Esophagus squamous epithelium (tissue), 5 donors: ENCODE measurements around the gene GPX7. TPM values are rescaled to one million over a fixed set of nuclear protein-coding genes. Genes with fewer than 3 reads are reported as not detected.

Source experiments
- DNase-seq: peaks from one replicate; lab custom pipeline; 2025; lab: John Stamatoyannopoulos, UW
- H3K27ac ChIP-seq, 4 donors: fragments of 200-600 bp; sonication (generic); one replicate each; pipeline ENCODE4 v1.5.1; 2016 to 2019; ENCODE audit warnings: mild to moderate bottlenecking in 1 of 4
- H3K27me3 ChIP-seq, 4 donors: fragments of 200-600 bp; sonication (generic); 1 replicate in 3 of 4; 2 replicates in 1 of 4; pipeline versions ENCODE4 v1.5.1 to v1.6.0; 2017 to 2021; ENCODE audit warnings: antibody characterized with exemption in 1 of 4
- H3K36me3 ChIP-seq, 3 donors: fragments of 200-600 bp; sonication (generic); one replicate each; pipeline ENCODE4 v1.5.1; 2016 to 2019
- H3K4me1 ChIP-seq, 3 donors: fragments of 200-600 bp; sonication (generic); one replicate each; pipeline ENCODE4 v1.5.1; 2017 to 2019
- H3K4me3 ChIP-seq, 4 donors: fragments of 200-600 bp; sonication (generic); 1 replicate in 3 of 4; 2 replicates in 1 of 4; pipeline ENCODE4 v1.5.1; 2016 to 2019; ENCODE audit warnings: mild to moderate bottlenecking in 2 of 4, moderate library complexity in 1 of 4
- H3K9me3 ChIP-seq, 3 donors: fragments of 200-600 bp; sonication (generic); one replicate each; pipeline ENCODE4 v1.5.1; 2016 to 2019
- POLR2A ChIP-seq, 4 donors: fragments of 450-650 bp; IDR thresholded peaks; one replicate each; pipeline ENCODE4 v1.6.1; 2017; ENCODE audit warnings: antibody characterized with exemption in 4 of 4, mild to moderate bottlenecking in 4 of 4, moderate library complexity in 3 of 4
- WGBS, 2 donors: methylation state at CpG; one replicate each; pipeline ENCODE4 v1.1.5; 2018; 5-methylcytosine and 5-hydroxymethylcytosine counted together
- intact Hi-C: fragments of 100-400 bp; cut with DNase I; formaldehyde crosslinking; loops from one replicate; pipeline ENCODE4 v1.15.0; 2022
- total RNA-seq, 4 donors: library from RNA; depleted of rRNA; stranded (reverse); fragments of >200 nt; gene quantifications; one replicate each; pipeline ENCODE4 v1.1.0, GENCODE V29; 2016
- TF ChIP-seq, protein P1 (sequence below), 6 experiments: fragments of 450-650 bp in 4 of 6; fragments of 200-600 bp in 2 of 6; sonication (generic) in 2 of 6; IDR thresholded peaks; one replicate each; pipeline ENCODE4 v1.5.1; 2016 to 2019; ENCODE audit warnings: antibody characterized with exemption in 6 of 6, mild to moderate bottlenecking in 4 of 6, moderate library complexity in 4 of 6
- donor health status: DM: yes; HTN: yes; CAD: no.

The GPX7 gene
- total RNA-seq, 4 donors from 2014 or later: 1.6 to 9.9 (median 2.7) TPM

DNA sequence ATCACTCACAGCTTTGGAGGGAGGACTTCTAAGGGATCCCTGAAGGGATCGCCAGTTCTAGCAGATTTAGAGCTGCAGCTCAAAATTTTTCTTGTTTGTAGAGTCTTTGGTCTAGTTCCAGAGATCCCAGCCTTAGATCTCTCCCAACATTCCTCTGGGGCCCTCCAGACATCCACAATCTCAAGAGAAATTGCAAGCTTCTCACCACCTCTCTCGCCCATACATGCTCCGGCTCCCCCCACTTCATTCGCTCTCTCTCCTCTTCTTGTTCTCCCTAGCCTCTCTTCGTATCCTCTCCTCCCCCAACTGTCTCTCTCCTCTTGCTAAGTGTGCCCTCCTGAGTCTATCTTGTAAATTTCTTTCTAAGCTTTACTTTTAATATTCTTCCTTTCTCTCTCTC lies 34.2 kb upstream of the GPX7 start:
- H3K9me3 ChIP-seq: no peaks in the 10 kb centered on the region
- no peak overlapping the region for H3K4me3 ChIP-seq
- TF ChIP-seq, protein P1, sequence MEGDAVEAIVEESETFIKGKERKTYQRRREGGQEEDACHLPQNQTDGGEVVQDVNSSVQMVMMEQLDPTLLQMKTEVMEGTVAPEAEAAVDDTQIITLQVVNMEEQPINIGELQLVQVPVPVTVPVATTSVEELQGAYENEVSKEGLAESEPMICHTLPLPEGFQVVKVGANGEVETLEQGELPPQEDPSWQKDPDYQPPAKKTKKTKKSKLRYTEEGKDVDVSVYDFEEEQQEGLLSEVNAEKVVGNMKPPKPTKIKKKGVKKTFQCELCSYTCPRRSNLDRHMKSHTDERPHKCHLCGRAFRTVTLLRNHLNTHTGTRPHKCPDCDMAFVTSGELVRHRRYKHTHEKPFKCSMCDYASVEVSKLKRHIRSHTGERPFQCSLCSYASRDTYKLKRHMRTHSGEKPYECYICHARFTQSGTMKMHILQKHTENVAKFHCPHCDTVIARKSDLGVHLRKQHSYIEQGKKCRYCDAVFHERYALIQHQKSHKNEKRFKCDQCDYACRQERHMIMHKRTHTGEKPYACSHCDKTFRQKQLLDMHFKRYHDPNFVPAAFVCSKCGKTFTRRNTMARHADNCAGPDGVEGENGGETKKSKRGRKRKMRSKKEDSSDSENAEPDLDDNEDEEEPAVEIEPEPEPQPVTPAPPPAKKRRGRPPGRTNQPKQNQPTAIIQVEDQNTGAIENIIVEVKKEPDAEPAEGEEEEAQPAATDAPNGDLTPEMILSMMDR (IDR thresholded peaks at IDR 0.05): no peak
- no peak for TF ChIP-seq POLR2A (IDR thresholded peaks at IDR 0.05)
- intact Hi-C loops: no loop called here
- no peaks in the 10 kb centered on the region for H3K27me3 ChIP-seq
- DNase-seq: no peak
- H3K27ac ChIP-seq: no peak overlapping the region
- WGBS, 2 donors: 53 to 64% methylated on average over 5 of the region's 5 CpGs
- H3K36me3 ChIP-seq: no peaks in the 10 kb centered on the region
- H3K4me1 ChIP-seq: no peaks in the 10 kb centered on the region

DNA sequence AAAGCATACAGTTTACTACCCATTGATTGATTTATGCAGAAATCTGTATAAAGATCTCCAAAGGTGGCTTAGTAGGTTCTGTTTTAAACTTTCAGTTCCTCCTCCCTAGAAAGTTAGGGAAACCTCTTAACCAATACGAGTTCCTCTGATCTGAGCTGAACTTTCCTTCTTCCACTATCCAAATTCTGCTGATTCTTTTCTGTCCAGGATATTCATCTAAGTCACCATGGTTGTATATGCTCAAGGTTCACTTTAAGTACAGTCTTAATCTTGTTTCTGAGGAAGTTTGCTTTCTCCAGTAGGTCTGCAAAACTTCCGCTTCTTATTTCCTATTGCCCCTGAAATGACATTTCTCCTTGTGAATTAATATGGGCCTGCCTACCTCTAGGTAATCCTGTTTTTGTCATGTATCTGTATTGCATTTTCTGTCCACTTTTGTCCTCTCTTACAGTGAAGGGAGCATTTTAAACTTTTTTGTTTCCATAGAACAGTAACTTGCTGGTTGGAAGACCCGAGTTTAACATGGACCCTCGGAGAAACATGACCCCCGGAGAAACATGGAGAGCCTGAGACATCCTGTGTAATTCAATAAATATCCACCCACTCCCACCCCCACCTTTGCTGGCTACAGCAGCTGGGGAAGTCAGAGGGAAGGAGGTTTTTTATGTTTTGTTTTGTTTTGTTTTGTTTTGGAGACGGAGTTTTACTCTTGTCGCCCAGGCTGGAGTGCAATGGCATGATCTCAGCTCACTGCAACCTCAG lies 32.5 kb upstream of the GPX7 start:
- intact Hi-C loops: no loop called here
- no peak for DNase-seq
- Histone ChIP-seq H3K4me1 (peaks cover 0 to 7% (median 4%) of the 10 kb centered on the region in 3 donors), H3K9me3 (no peaks in the 10 kb centered on the region), H3K36me3 (no peaks in the 10 kb centered on the region), H3K27me3 (no peaks in the 10 kb centered on the region), H3K27ac (no peak overlapping the region), H3K4me3 (no peak overlapping the region)
- WGBS, 2 donors: 51 to 62% methylated on average over 7 of the region's 7 CpGs
- TF ChIP-seq, protein P1 (IDR thresholded peaks at IDR 0.05): no peak
- no peak for TF ChIP-seq POLR2A (IDR thresholded peaks at IDR 0.05)

DNA sequence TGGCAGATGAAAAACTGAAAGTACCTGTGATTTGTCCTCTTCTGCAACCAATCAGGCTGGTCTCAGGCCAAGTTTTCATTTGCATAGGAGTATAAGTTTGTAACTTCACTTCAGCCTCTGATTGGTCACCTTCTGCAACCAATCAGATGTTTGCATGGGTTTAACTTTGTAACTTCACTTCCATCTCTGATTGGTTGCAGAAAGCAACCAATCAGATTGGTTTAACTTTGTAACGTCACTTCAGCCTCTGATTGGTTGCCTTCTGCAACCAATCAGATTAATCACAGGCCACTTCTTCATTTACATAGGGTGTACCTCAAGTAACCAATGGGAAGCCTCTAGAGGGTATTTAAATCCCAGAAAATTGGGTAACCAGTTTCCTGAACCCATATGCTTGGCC lies 30.4 kb upstream of the GPX7 start:
- intact Hi-C loops: no loop called here
- Histone ChIP-seq H3K36me3 (no peaks in the 10 kb centered on the region), H3K4me3 (no peak overlapping the region), H3K4me1 (peaks cover 0 to 14% (median 9%) of the 10 kb centered on the region in 3 donors), H3K9me3 (no peaks in the 10 kb centered on the region), H3K27ac (no peak overlapping the region), H3K27me3 (no peaks in the 10 kb centered on the region)
- WGBS, 2 donors: 69 to 79% methylated on average over 1 of the region's 1 CpG
- DNase-seq: no peak
- TF ChIP-seq, protein P1 (IDR thresholded peaks at IDR 0.05): no peak
- TF ChIP-seq POLR2A (IDR thresholded peaks at IDR 0.05): no peak

DNA sequence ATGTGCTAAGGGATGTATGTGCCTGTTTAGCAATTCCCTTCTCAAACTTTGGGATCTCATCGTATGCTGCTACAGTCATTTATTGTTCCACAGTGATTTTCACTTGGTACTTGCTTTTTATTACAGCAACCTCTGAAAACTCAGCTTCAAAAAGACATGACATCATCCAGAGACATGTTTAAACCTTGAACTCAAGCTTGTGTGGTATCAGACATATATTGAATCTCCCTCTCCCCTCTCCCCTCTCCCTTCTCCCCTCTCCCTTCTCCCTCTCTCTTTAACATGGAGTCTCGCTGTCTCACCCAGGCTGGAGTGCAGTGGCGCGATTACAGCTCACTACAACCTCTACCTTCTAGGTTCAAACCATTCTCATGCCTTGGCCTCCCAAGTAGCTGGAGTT lies 29.8 kb upstream of the GPX7 start:
- TF ChIP-seq, protein P1 (IDR thresholded peaks at IDR 0.05): no peak
- TF ChIP-seq POLR2A (IDR thresholded peaks at IDR 0.05): no peak
- DNase-seq: no peak
- H3K36me3 ChIP-seq: no peaks in the 10 kb centered on the region
- no peak overlapping the region for H3K27ac ChIP-seq
- no peaks in the 10 kb centered on the region for H3K9me3 ChIP-seq
- H3K27me3 ChIP-seq: no peaks in the 10 kb centered on the region
- H3K4me1 ChIP-seq: peaks cover 0 to 14% (median 9%) of the 10 kb centered on the region in 3 donors
- intact Hi-C loops: no loop called here
- no peak overlapping the region for H3K4me3 ChIP-seq
- 93 to 94% methylated on average over 4 of the region's 4 CpGs for WGBS, 2 donors

DNA sequence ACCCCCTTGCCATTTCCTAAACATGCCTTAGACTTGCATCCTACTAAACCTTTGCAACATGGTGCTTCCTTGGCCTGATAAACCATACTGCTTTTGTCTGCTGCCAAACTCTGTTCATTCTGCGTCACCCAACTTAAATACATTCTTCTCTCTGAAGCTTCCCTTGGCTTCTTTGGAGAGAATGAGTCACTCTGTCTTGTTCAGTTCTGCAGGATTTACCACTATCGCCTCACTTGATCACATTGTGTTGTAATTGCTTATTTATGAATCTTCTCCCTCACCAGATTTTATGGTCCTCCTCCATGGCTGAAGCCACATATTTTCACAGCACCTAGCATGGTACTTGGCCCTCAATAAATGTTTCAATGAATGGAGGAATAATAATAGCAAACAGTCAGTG lies 27.6 kb upstream of the GPX7 start:
- 19 to 23% methylated on average over 2 of the region's 2 CpGs for WGBS, 2 donors
- Histone ChIP-seq H3K4me1 (peaks cover 0 to 14% (median 9%) of the 10 kb centered on the region in 3 donors), H3K27me3 (no peaks in the 10 kb centered on the region), H3K27ac (peak overlapping the region in 2 of 4 donors; percentile 4 to 7), H3K36me3 (no peaks in the 10 kb centered on the region), H3K4me3 (no peak overlapping the region), H3K9me3 (no peaks in the 10 kb centered on the region)
- no peak for TF ChIP-seq POLR2A (IDR thresholded peaks at IDR 0.05)
- TF ChIP-seq, protein P1 (IDR thresholded peaks at IDR 0.05): no peak
- no peak for DNase-seq
- intact Hi-C loops: no loop called here
